ENCODE measurements around the gene SYTL1. TPM values are rescaled to one million over a fixed set of nuclear protein-coding genes. Genes with fewer than 3 reads are reported as not detected.

Gene SYTL1
- total and polyA plus RNA-seq, 9 of the 15 experiments (the other 6 are each of a cell fraction or from before 2014, with no cell fraction given): 0.04 to 9.3 (median 1.7) TPM

DNA sequence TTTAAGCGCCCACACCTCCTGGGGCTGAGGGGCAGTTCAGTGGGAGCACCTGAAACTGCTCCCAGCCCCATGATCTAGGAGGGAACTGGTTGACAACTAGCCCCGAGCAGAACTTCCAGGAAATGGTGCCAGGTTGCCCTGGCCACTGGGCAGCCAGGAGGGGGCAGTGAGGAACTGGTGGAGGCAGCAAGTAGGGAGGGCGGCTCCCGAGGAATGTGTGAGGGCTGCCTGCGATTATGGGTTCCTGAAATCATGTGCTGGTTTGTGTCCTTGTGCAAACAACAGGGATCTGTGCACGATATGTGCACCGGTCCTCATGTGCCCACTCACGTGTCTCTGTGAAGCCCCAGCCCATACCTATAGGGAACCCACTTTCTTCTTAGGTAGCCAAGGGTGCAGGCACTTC lies 60.5 kb downstream of the SYTL1 start (continued):
- no peak for TF ChIP-seq ZBTB12 (CRISPR knock-in tag; IDR thresholded peaks at IDR 0.05)
- no peak for TF ChIP-seq NR2C2 (CRISPR knock-in tag; IDR thresholded peaks at IDR 0.05)
- no peak for TF ChIP-seq NR2C2 (tag; IDR thresholded peaks at IDR 0.05)
- no peak for TF ChIP-seq ZNF76 (CRISPR knock-in tag; IDR thresholded peaks at IDR 0.05; ENCODE audit: borderline replicate concordance)
- no peak for TF ChIP-seq SMARCB1 (IDR thresholded peaks at IDR 0.05; ENCODE audit: insufficient read length, low read depth)
- no peak for TF ChIP-seq UBTF (IDR thresholded peaks at IDR 0.05; ENCODE audit: borderline replicate concordance in 1 of 2, low read depth in 2 of 2, low read length in 2 of 2)
- 0 out of 2 replicates have a peak, but pooled peaks have one; percentile 9 for TF ChIP-seq ZBTB9 (CRISPR knock-in tag; IDR thresholded peaks at IDR 0.05)
- no peak for TF ChIP-seq PTBP1 (IDR thresholded peaks at IDR 0.05; ENCODE audit: low read depth, low read length)
- TF ChIP-seq, protein P1, sequence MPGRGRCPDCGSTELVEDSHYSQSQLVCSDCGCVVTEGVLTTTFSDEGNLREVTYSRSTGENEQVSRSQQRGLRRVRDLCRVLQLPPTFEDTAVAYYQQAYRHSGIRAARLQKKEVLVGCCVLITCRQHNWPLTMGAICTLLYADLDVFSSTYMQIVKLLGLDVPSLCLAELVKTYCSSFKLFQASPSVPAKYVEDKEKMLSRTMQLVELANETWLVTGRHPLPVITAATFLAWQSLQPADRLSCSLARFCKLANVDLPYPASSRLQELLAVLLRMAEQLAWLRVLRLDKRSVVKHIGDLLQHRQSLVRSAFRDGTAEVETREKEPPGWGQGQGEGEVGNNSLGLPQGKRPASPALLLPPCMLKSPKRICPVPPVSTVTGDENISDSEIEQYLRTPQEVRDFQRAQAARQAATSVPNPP (IDR thresholded peaks at IDR 0.05; ENCODE audit: borderline replicate concordance, insufficient read depth, insufficient read length): no peak
- TF ChIP-seq NFIX (CRISPR knock-in tag; IDR thresholded peaks at IDR 0.05; ENCODE audit: low read depth): no peak
- TF ChIP-seq SMAD1 (IDR thresholded peaks at IDR 0.05; ENCODE audit: low read depth, low read length, partially characterized antibody): no peak
- TF ChIP-seq, protein P2, sequence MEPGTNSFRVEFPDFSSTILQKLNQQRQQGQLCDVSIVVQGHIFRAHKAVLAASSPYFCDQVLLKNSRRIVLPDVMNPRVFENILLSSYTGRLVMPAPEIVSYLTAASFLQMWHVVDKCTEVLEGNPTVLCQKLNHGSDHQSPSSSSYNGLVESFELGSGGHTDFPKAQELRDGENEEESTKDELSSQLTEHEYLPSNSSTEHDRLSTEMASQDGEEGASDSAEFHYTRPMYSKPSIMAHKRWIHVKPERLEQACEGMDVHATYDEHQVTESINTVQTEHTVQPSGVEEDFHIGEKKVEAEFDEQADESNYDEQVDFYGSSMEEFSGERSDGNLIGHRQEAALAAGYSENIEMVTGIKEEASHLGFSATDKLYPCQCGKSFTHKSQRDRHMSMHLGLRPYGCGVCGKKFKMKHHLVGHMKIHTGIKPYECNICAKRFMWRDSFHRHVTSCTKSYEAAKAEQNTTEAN (CRISPR knock-in tag; IDR thresholded peaks at IDR 0.05): no peak

All from K562 (cell line).